ENCODE results near the gene XRCC4. TPM values are rescaled to one million over a fixed set of nuclear protein-coding genes. Genes with fewer than 3 reads are reported as not detected.
A peak's percentile ranks its signal among the peaks of the same experiment; 100 is the strongest.
"Not testable (repeated sequence)": the region's sequence is repeated elsewhere in the genome, so short reads cannot be mapped to it uniquely, and the experiment has no call there.

Gene XRCC4
- total RNA-seq, 2 donors from 2014 or later, result 10.6 to 17.3 TPM

DNA sequence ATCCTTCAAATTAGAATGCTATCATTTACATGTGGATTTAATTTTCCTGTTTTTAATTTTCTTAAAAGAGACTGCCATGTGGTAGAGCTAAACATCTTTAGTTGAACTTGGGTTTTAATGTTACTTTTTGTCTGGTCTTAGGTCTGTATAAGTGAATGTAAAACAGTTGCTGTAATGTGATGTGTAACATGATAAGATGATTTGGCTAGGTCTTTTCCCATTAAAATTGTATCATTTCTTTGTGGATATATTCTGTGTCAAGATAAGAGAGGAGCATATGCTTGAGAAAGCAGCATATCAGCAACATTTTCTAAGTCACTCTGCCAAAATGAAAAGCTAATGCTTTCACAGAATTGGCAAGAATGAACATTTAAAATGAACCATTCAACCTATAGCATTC is 18.6 kb upstream of the XRCC4 start:
- H3K4me1 Mint-ChIP-seq, result peaks cover 4% of the 10 kb centered on the region
- Histone ChIP-seq H3K4me3 (ENCODE audit: low read length) (no peak overlapping the region), H3K27me3 (ENCODE audit: control insufficient read depth, insufficient read depth, low read length, poor library complexity, severe bottlenecking) (no peaks in the 10 kb centered on the region), H3K9ac (ENCODE audit: extremely low read depth, low read length, poor library complexity, severe bottlenecking) (no peak overlapping the region), H3K36me3 (ENCODE audit: control insufficient read depth, insufficient read depth, low read length) (peaks cover 68% of the 10 kb centered on the region), H3K4me1 (ENCODE audit: control insufficient read depth, insufficient read depth, low read length) (no peaks in the 10 kb centered on the region), H3K9me3 (ENCODE audit: control insufficient read depth, low read length) (no peaks in the 10 kb centered on the region), H3K27ac (ENCODE audit: low read depth, low read length) (no peak overlapping the region)
- H3K36me3 Mint-ChIP-seq (ENCODE audit: low read depth), result peaks cover 56% of the 10 kb centered on the region
- H3K27me3 Mint-ChIP-seq (ENCODE audit: insufficient read depth), result no peaks in the 10 kb centered on the region
- TF ChIP-seq, protein P1, sequence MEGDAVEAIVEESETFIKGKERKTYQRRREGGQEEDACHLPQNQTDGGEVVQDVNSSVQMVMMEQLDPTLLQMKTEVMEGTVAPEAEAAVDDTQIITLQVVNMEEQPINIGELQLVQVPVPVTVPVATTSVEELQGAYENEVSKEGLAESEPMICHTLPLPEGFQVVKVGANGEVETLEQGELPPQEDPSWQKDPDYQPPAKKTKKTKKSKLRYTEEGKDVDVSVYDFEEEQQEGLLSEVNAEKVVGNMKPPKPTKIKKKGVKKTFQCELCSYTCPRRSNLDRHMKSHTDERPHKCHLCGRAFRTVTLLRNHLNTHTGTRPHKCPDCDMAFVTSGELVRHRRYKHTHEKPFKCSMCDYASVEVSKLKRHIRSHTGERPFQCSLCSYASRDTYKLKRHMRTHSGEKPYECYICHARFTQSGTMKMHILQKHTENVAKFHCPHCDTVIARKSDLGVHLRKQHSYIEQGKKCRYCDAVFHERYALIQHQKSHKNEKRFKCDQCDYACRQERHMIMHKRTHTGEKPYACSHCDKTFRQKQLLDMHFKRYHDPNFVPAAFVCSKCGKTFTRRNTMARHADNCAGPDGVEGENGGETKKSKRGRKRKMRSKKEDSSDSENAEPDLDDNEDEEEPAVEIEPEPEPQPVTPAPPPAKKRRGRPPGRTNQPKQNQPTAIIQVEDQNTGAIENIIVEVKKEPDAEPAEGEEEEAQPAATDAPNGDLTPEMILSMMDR (conservative IDR thresholded peaks at IDR 0.05), result no peak
- DNase-seq, result no peak
- peak overlapping the region; percentile 6 for H3K27ac Mint-ChIP-seq
- no peak overlapping the region for H3K4me3 Mint-ChIP-seq
- H3K9me3 Mint-ChIP-seq, result no peaks in the 10 kb centered on the region

DNA sequence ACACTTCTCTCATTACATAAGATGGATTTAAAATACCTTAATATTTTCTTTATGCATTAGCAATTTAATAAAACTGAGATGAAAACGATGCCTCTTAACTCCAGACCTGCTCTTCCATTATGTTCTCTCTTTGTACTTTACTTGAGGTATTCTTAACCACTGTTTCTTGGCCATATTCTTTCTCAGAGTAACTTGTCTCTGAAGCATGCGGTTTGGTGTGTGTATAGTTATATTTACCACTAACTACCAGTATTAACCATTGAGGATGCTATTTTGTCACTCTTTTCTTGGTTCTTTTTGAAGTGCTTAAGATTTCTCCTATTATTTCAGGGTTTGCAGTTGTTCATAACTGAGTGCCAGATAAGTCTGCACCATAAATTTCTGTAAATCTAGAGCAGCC is 18.0 kb upstream of the XRCC4 start:
- no peaks in the 10 kb centered on the region for H3K9me3 ChIP-seq (ENCODE audit: control insufficient read depth, low read length)
- peaks cover 51% of the 10 kb centered on the region for H3K36me3 Mint-ChIP-seq (ENCODE audit: low read depth)

DNA sequence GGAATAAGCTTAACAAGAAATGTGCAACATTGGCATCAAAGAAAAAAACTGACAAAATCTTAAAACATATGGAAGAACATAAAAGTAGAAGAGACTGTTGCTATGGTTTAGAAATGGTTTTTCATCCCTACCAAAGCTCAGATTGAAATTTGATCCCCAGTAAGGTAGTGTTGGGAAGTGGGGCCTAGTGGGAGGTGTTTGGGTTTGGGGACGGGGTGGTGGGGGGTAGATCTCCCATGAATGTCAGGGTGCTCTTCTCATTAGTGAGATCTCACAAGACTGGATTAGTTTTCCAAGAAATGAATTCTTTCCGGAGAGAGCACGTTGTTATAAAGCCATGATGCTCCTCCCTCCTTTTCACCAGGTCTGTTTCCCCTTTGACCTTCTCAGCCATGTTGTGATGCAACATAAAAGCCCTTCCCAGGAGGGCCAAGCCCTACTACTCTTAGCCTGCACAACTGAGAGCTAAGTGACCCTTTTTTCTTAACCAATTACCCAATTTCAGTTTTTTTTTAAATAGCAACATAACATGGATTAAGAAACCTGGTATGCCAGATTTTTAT is 10.7 kb upstream of the XRCC4 start:
- Histone ChIP-seq H3K27me3 (ENCODE audit: control insufficient read depth, insufficient read depth, low read length, poor library complexity, severe bottlenecking) (no peaks in the 10 kb centered on the region), H3K4me1 (ENCODE audit: control insufficient read depth, insufficient read depth, low read length) (no peaks in the 10 kb centered on the region), H3K9ac (ENCODE audit: extremely low read depth, low read length, poor library complexity, severe bottlenecking) (no peak overlapping the region), H3K4me3 (ENCODE audit: low read length) (no peak overlapping the region), H3K9me3 (ENCODE audit: control insufficient read depth, low read length) (no peaks in the 10 kb centered on the region), H3K36me3 (ENCODE audit: control insufficient read depth, insufficient read depth, low read length) (peaks cover 29% of the 10 kb centered on the region), H3K27ac (ENCODE audit: low read depth, low read length) (no peak overlapping the region)
- Mint-ChIP-seq H3K9me3 (no peaks in the 10 kb centered on the region), H3K4me3 (no peak overlapping the region), H3K4me1 (peaks cover 21% of the 10 kb centered on the region), H3K27me3 (ENCODE audit: insufficient read depth) (no peaks in the 10 kb centered on the region), H3K27ac (no peak overlapping the region), H3K36me3 (ENCODE audit: low read depth) (peaks cover 15% of the 10 kb centered on the region)
- TF ChIP-seq, protein P1 (conservative IDR thresholded peaks at IDR 0.05), result no peak
- DNase-seq, result peak; percentile 49
- 81% methylated on average over 3 of the region's 3 CpGs; no CpG with 5 or more reads in 1 of the 2 experiments for WGBS, 2 experiments (ENCODE audit: insufficient coverage in 1 of 2, insufficient read length in 1 of 2)

More for the DNA sequence above, 18.0 kb upstream of the XRCC4 start:
- H3K36me3 ChIP-seq (ENCODE audit: control insufficient read depth, insufficient read depth, low read length), result peaks cover 66% of the 10 kb centered on the region
- 93% methylated on average over 1 of the region's 2 CpGs; no CpG with 5 or more reads in 1 of the 2 experiments for WGBS, 2 experiments (ENCODE audit: insufficient coverage in 1 of 2, insufficient read length in 1 of 2)
- no peaks in the 10 kb centered on the region for H3K4me1 ChIP-seq (ENCODE audit: control insufficient read depth, insufficient read depth, low read length)
- Mint-ChIP-seq H3K27ac (no peak overlapping the region), H3K27me3 (ENCODE audit: insufficient read depth) (no peaks in the 10 kb centered on the region), H3K4me3 (no peak overlapping the region), H3K4me1 (peaks cover 4% of the 10 kb centered on the region), H3K9me3 (no peaks in the 10 kb centered on the region)
- no peak overlapping the region for H3K4me3 ChIP-seq (ENCODE audit: low read length)
- no peak for DNase-seq
- H3K27me3 ChIP-seq (ENCODE audit: control insufficient read depth, insufficient read depth, low read length, poor library complexity, severe bottlenecking), result no peaks in the 10 kb centered on the region
- H3K27ac ChIP-seq (ENCODE audit: low read depth, low read length), result no peak overlapping the region
- H3K9ac ChIP-seq (ENCODE audit: extremely low read depth, low read length, poor library complexity, severe bottlenecking), result no peak overlapping the region
- TF ChIP-seq, protein P1 (conservative IDR thresholded peaks at IDR 0.05), result no peak

DNA sequence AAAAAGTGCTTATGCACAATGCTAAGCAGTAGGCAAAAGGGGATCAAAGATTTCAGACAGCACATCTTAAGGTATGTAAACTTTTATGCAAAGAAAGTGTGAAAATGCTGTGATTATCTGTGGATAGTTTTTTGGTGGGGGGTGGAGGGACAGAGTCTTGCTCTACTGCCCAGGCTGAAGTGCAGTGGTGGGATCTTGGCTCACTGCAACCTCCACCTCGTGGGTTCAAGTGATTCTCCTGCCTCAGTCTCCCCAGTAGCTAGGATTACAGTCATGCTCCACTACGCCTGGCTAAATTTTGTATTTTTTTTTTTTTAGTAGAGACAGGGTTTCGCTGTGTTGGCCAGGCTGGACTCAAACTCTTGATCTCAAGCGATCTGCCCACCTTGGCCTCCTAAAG is 10.0 kb upstream of the XRCC4 start:
- H3K4me1 Mint-ChIP-seq, result peaks cover 28% of the 10 kb centered on the region
- H3K27me3 ChIP-seq (ENCODE audit: control insufficient read depth, insufficient read depth, low read length, poor library complexity, severe bottlenecking), result not testable (repeated sequence)
- WGBS, 2 experiments (ENCODE audit: insufficient coverage in 1 of 2, insufficient read length in 1 of 2), result 94 to 100% methylated on average over 2 to 4 of the region's 4 CpGs

More for the DNA sequence above, 10.0 kb upstream of the XRCC4 start:
- H3K27ac ChIP-seq (ENCODE audit: low read depth, low read length); H3K4me1 ChIP-seq (ENCODE audit: control insufficient read depth, insufficient read depth, low read length); H3K4me3 ChIP-seq (ENCODE audit: low read length); DNase-seq; H3K4me3 Mint-ChIP-seq; H3K9me3 Mint-ChIP-seq; H3K27me3 Mint-ChIP-seq (ENCODE audit: insufficient read depth); H3K9ac ChIP-seq (ENCODE audit: extremely low read depth, low read length, poor library complexity, severe bottlenecking); H3K9me3 ChIP-seq (ENCODE audit: control insufficient read depth, low read length); H3K36me3 Mint-ChIP-seq (ENCODE audit: low read depth); H3K27ac Mint-ChIP-seq: not testable (repeated sequence)
- peaks cover 21% of the 10 kb centered on the region for H3K36me3 ChIP-seq (ENCODE audit: control insufficient read depth, insufficient read depth, low read length)

All from endodermal cell (in vitro differentiated cells).